MG63 (cell line): ENCODE results near the gene PPIA. TPM values are rescaled to one million over a fixed set of nuclear protein-coding genes. Genes with fewer than 3 reads are reported as not detected.
"Not testable (repeated sequence)": the region's sequence is repeated elsewhere in the genome, so short reads cannot be mapped to it uniquely, and the experiment has no call there.

Source experiments
- DNase-seq: peaks from one replicate; pipeline ENCODE4 v3.0.0-alpha.2; 2020
- H3K27me3 ChIP-seq: fragments of 250-450 bp; sonication (Bioruptor Pico); 2 replicates; pipeline ENCODE4 v1.5.1; 2020; ENCODE audit warnings: mild to moderate bottlenecking, moderate library complexity
- H3K36me3 ChIP-seq: fragments of 250-450 bp; sonication (Bioruptor Pico); 2 replicates; pipeline ENCODE4 v1.5.1; 2020; ENCODE audit warnings: mild to moderate bottlenecking, moderate library complexity
- H3K4me3 ChIP-seq: fragments of 250-450 bp; sonication (Bioruptor Pico); 2 replicates; pipeline ENCODE4 v1.5.1; 2020; ENCODE audit warnings: mild to moderate bottlenecking, moderate library complexity
- H3K9me3 ChIP-seq: fragments of 250-450 bp; sonication (Bioruptor Pico); 2 replicates; pipeline ENCODE4 v1.5.1; 2020; ENCODE audit warnings: mild to moderate bottlenecking, moderate library complexity
- total RNA-seq: library from RNA; depleted of rRNA; stranded (reverse); fragments of >200 nt; shearing (Covaris generic); gene quantifications from 2 replicates; pipeline ENCODE4 v1.2.3, GENCODE V29; 2014; ENCODE audit warnings: low replicate concordance

Gene PPIA
- total RNA-seq, 1 experiment from 2014 or later: 6,806 TPM

GRCh38 chr7:44798649-44799305, 2.3 kb downstream of the PPIA start:
- H3K36me3 ChIP-seq: peaks cover 72% of the 10 kb centered on the region
- no peaks in the 10 kb centered on the region for H3K27me3 ChIP-seq
- H3K9me3 ChIP-seq: no peaks in the 10 kb centered on the region
- no peak for DNase-seq
- H3K4me3 ChIP-seq: peak overlapping the region; percentile 98

- H3K36me3 ChIP-seq: peaks cover 77% of the 10 kb centered on the region
- DNase-seq: no peak
- H3K4me3 ChIP-seq: no peak overlapping the region
These were observed 3.5 kb downstream of the PPIA start for GRCh38 chr7:44799939-44800338.

GRCh38 chr7:44801890-44802289, 5.4 kb downstream of the PPIA start:
- DNase-seq: no peak

More at GRCh38 chr7:44799939-44800338, 3.5 kb downstream of the PPIA start:
- Histone ChIP-seq H3K27me3 (no peaks in the 10 kb centered on the region), H3K9me3 (no peaks in the 10 kb centered on the region)

GRCh38 chr7:44802418-44803025, 6.0 kb downstream of the PPIA start:
- Histone ChIP-seq H3K27me3 (no peaks in the 10 kb centered on the region), H3K36me3 (peaks cover 68% of the 10 kb centered on the region), H3K4me3 (no peak overlapping the region), H3K9me3 (no peaks in the 10 kb centered on the region)
- no peak for DNase-seq

More at GRCh38 chr7:44801890-44802289, 5.4 kb downstream of the PPIA start:
- Histone ChIP-seq H3K36me3 (peaks cover 74% of the 10 kb centered on the region), H3K27me3 (no peaks in the 10 kb centered on the region), H3K9me3 (no peaks in the 10 kb centered on the region), H3K4me3 (no peak overlapping the region)

GRCh38 chr7:44803828-44804519, 7.5 kb downstream of the PPIA start:
- not testable (repeated sequence) for DNase-seq, H3K4me3 ChIP-seq, H3K9me3 ChIP-seq, H3K27me3 ChIP-seq
- peaks cover 53% of the 10 kb centered on the region for H3K36me3 ChIP-seq

GRCh38 chr7:44805950-44806349, 9.5 kb downstream of the PPIA start:
- Histone ChIP-seq H3K36me3 (peaks cover 34% of the 10 kb centered on the region), H3K9me3 (no peaks in the 10 kb centered on the region), H3K4me3 (no peak overlapping the region), H3K27me3 (no peaks in the 10 kb centered on the region)
- DNase-seq: no peak

- H3K27me3 ChIP-seq: no peaks in the 10 kb centered on the region
- peaks cover 4% of the 10 kb centered on the region for H3K36me3 ChIP-seq
- H3K9me3 ChIP-seq: no peaks in the 10 kb centered on the region
- DNase-seq: no peak
- no peak overlapping the region for H3K4me3 ChIP-seq
These were observed 12.5 kb downstream of the PPIA start for GRCh38 chr7:44808914-44809393.

GRCh38 chr7:44811093-44811492, 14.6 kb downstream of the PPIA start:
- Histone ChIP-seq H3K4me3 (no peak overlapping the region), H3K9me3 (no peaks in the 10 kb centered on the region), H3K27me3 (no peaks in the 10 kb centered on the region), H3K36me3 (no peaks in the 10 kb centered on the region)
- DNase-seq: no peak

GRCh38 chr7:44811571-44811970, 15.1 kb downstream of the PPIA start:
- DNase-seq: no peak
- Histone ChIP-seq H3K36me3 (no peaks in the 10 kb centered on the region), H3K4me3 (no peak overlapping the region), H3K9me3 (no peaks in the 10 kb centered on the region), H3K27me3 (no peaks in the 10 kb centered on the region)

- no peaks in the 10 kb centered on the region for H3K27me3 ChIP-seq
- H3K4me3 ChIP-seq: no peak overlapping the region
- no peaks in the 10 kb centered on the region for H3K36me3 ChIP-seq
- no peak for DNase-seq
- no peaks in the 10 kb centered on the region for H3K9me3 ChIP-seq
These were observed 18.4 kb downstream of the PPIA start for GRCh38 chr7:44814919-44815318.

- no peak overlapping the region for H3K4me3 ChIP-seq
- H3K27me3 ChIP-seq: no peaks in the 10 kb centered on the region
- DNase-seq: no peak
- no peaks in the 10 kb centered on the region; the same call in 1 of the 2 replicates for H3K36me3 ChIP-seq
- H3K9me3 ChIP-seq: no peaks in the 10 kb centered on the region
These were observed 22.8 kb downstream of the PPIA start for GRCh38 chr7:44819292-44819691.

GRCh38 chr7:44823255-44823781, 26.8 kb downstream of the PPIA start:
- DNase-seq: no peak
- peaks cover 24% of the 10 kb centered on the region for H3K36me3 ChIP-seq
- no peaks in the 10 kb centered on the region for H3K9me3 ChIP-seq

GRCh38 chr7:44824894-44825526, 28.5 kb downstream of the PPIA start:
- DNase-seq: no peak
- H3K9me3 ChIP-seq: no peaks in the 10 kb centered on the region
- peaks cover 41% of the 10 kb centered on the region for H3K36me3 ChIP-seq

More at GRCh38 chr7:44823255-44823781, 26.8 kb downstream of the PPIA start:
- H3K4me3 ChIP-seq: no peak overlapping the region
- no peaks in the 10 kb centered on the region for H3K27me3 ChIP-seq

GRCh38 chr7:44827567-44827966, 31.1 kb downstream of the PPIA start:
- H3K36me3 ChIP-seq: peaks cover 67% of the 10 kb centered on the region
- DNase-seq: no peak

More at GRCh38 chr7:44824894-44825526, 28.5 kb downstream of the PPIA start:
- no peaks in the 10 kb centered on the region for H3K27me3 ChIP-seq
- H3K4me3 ChIP-seq: no peak overlapping the region

GRCh38 chr7:44838751-44839150, 42.3 kb downstream of the PPIA start:
- H3K36me3 ChIP-seq: peaks cover 71% of the 10 kb centered on the region
- no peak overlapping the region for H3K4me3 ChIP-seq
- H3K27me3 ChIP-seq: no peaks in the 10 kb centered on the region
- no peaks in the 10 kb centered on the region for H3K9me3 ChIP-seq
- DNase-seq: no peak

More at GRCh38 chr7:44827567-44827966, 31.1 kb downstream of the PPIA start:
- Histone ChIP-seq H3K27me3 (no peaks in the 10 kb centered on the region), H3K4me3 (no peak overlapping the region), H3K9me3 (no peaks in the 10 kb centered on the region)

- H3K4me3 ChIP-seq, H3K27me3 ChIP-seq, DNase-seq, H3K9me3 ChIP-seq: not testable (repeated sequence)
- peaks cover 44% of the 10 kb centered on the region for H3K36me3 ChIP-seq
These were observed 46.2 kb downstream of the PPIA start for GRCh38 chr7:44842675-44843074.

- not testable (repeated sequence) for H3K9me3 ChIP-seq, H3K4me3 ChIP-seq, DNase-seq, H3K27me3 ChIP-seq
- peaks cover 43% of the 10 kb centered on the region for H3K36me3 ChIP-seq
These were observed 47.0 kb downstream of the PPIA start for GRCh38 chr7:44843440-44843839.
